K562 (cell line): ENCODE data around the gene TAAR9. TPM values are rescaled to one million over a fixed set of nuclear protein-coding genes. Genes with fewer than 3 reads are reported as not detected.

Source experiments
- ATAC-seq: fragments of 200-7000 bp; cut with Tn5 transposase; 3 replicates; pipeline ENCODE4 v1.9.1; 2020; ENCODE audit warnings: moderate library complexity
- BruUV-seq: library from RNA; stranded (reverse); fragments of 400-500 nt; replicated peaks from 2 replicates; lab custom pipeline; 2021; lab: Mats Ljungman, UMichigan
- CTCF ChIA-PET: fragments of 300-600 bp; formaldehyde crosslinking; extraction: SDS; loops from one replicate; lab custom pipeline; 2021; ENCODE audit warnings: low intra/inter-chr PET ratio; lab: Yijun Ruan, JAX
- POLR2A ChIA-PET: fragments of 300-600, 350-650 bp; sonication (Branson Sonifier 250); formaldehyde crosslinking; extraction: SDS; loops from one replicate; lab custom pipeline; 2021; ENCODE audit warnings: antibody characterized with exemption, inconsistent platforms; lab: Yijun Ruan, JAX
- DNase-seq, 4 experiments: peaks; one replicate each; pipeline versions ENCODE4 v3.0.0 to v3.0.0-alpha.2; 2011 to 2018; ENCODE audit warnings: low spot score in 3 of 4, mixed read lengths in 3 of 4; ENCODE audit errors: extremely low read depth in 1 of 4
- FAIRE-seq: peaks from 2 replicates; lab custom pipeline; 2011; peaks lifted over from hg19 to GRCh38; lab: Jason Lieb, UNC
- H2AFZ ChIP-seq: 2 replicates; pipeline ENCODE4 v1.6.0; 2011; ENCODE audit warnings: low read depth, low read length, control low read depth, inconsistent platforms
- H3K27ac ChIP-seq: fragments of 200-600 bp; 3 replicates; pipeline ENCODE4 v1.8.0; 2011; ENCODE audit warnings: low read depth, mild to moderate bottlenecking, control low read depth, inconsistent platforms, low read length, moderate library complexity, mixed read lengths; ENCODE audit errors: extremely low read depth
- H3K27me3 ChIP-seq, 2 experiments: fragments of 300-600 bp in 1 of 2; 2 replicates in 1 of 2; 3 replicates in 1 of 2; pipeline versions ENCODE4 v1.6.0 to v1.8.0; 2011; ENCODE audit warnings: inconsistent platforms in 2 of 2, low read length in 2 of 2, mild to moderate bottlenecking in 1 of 2, mixed read lengths in 1 of 2, moderate library complexity in 1 of 2; ENCODE audit not compliant: control insufficient read depth in 2 of 2, insufficient read depth in 2 of 2
- H3K36me3 ChIP-seq: fragments of 300-600 bp; 3 replicates; pipeline ENCODE4 v1.8.0; 2011; ENCODE audit warnings: mild to moderate bottlenecking, low read length, inconsistent platforms; ENCODE audit not compliant: control insufficient read depth, insufficient read depth
- H3K4me1 ChIP-seq, 2 experiments: fragments of 200-600 bp in 1 of 2; replicated peaks in 1 of 2; 2 replicates in 1 of 2; 3 replicates in 1 of 2; pipeline versions ENCODE4 v1.5.1 to v1.8.0; 2011; ENCODE audit warnings: inconsistent platforms in 2 of 2, low read length in 2 of 2, mild to moderate bottlenecking in 1 of 2, mixed read lengths in 1 of 2, moderate library complexity in 1 of 2; ENCODE audit not compliant: control insufficient read depth in 2 of 2, insufficient read depth in 2 of 2
- H3K4me2 ChIP-seq: 2 replicates; pipeline ENCODE4 v1.6.1; 2011; ENCODE audit warnings: low read length, control low read depth, inconsistent platforms, mixed read lengths; ENCODE audit not compliant: insufficient read depth
- H3K4me3 ChIP-seq: fragments of 200-600 bp; sonication (generic), shearing (Covaris generic); 2 replicates; pipeline ENCODE4 v1.5.1; 2016; ENCODE audit warnings: control low read depth, inconsistent platforms
- H3K79me2 ChIP-seq: fragments of 200-600 bp; 3 replicates; pipeline ENCODE4 v1.8.0; 2011; ENCODE audit warnings: low read length, inconsistent platforms; ENCODE audit not compliant: control insufficient read depth, insufficient read depth
- H3K9ac ChIP-seq, 2 experiments: 2 replicates each; pipeline versions ENCODE4 v1.6.0 to v1.6.1; 2011; ENCODE audit warnings: low read depth in 2 of 2, low read length in 2 of 2, control low read depth in 1 of 2, inconsistent platforms in 1 of 2, mild to moderate bottlenecking in 1 of 2, mixed read lengths in 1 of 2; ENCODE audit not compliant: insufficient read depth in 1 of 2
- H3K9me1 ChIP-seq: one replicate; pipeline ENCODE4 v1.6.0; 2011; ENCODE audit warnings: inconsistent platforms, mild to moderate bottlenecking, low read length, moderate library complexity; ENCODE audit not compliant: control insufficient read depth, insufficient read depth
- H3K9me3 ChIP-seq: replicated peaks from 2 replicates; pipeline ENCODE4 v1.5.1; 2011; ENCODE audit warnings: low read depth, low read length, inconsistent platforms; ENCODE audit not compliant: control insufficient read depth, insufficient read depth
- H4K20me1 ChIP-seq: replicated peaks from 2 replicates; pipeline ENCODE4 v1.6.1; 2011; ENCODE audit warnings: low read length, inconsistent platforms, mixed read lengths; ENCODE audit not compliant: control insufficient read depth, insufficient read depth
- BDP1 ChIP-seq: IDR thresholded peaks from 3 replicates; pipeline ENCODE4 v1.6.1; 2011; ENCODE audit not compliant: insufficient read length, insufficient read depth
- BMI1 ChIP-seq: fragments of 150-350 bp; IDR thresholded peaks from 2 replicates; pipeline ENCODE4 v1.6.1; 2014; ENCODE audit warnings: low read length
- SIX5 ChIP-seq, 2 experiments: IDR thresholded peaks; 2 replicates each; pipeline ENCODE4 v1.6.1; 2011; ENCODE audit warnings: low read length in 2 of 2, borderline replicate concordance in 1 of 2, low read depth in 1 of 2, mild to moderate bottlenecking in 1 of 2, moderate library complexity in 1 of 2; ENCODE audit not compliant: insufficient read depth in 1 of 2
- TCFL5 ChIP-seq: fragments of 250-450 bp; sonication (Bioruptor Pico); conservative IDR thresholded peaks from 2 replicates; pipeline ENCODE4 v1.6.1; 2021; ENCODE audit warnings: mild to moderate bottlenecking, moderate library complexity, matching md5 sums
- TRIM28 ChIP-seq: fragments of 450-650 bp; IDR thresholded peaks from 2 replicates; pipeline ENCODE4 v1.6.1; 2017
- WGBS: fragments of 100-300 bp; shearing (Covaris generic); methylation state at CpG from one replicate; pipeline ENCODE4 v1.1.6; 2016; ENCODE audit warnings: low coverage, mixed read lengths; ENCODE audit not compliant: insufficient coverage; ENCODE audit errors: missing lambda C conversion rate; 5-methylcytosine and 5-hydroxymethylcytosine counted together
- in situ Hi-C: fragments of 300-500 bp; cut with MboI; formaldehyde crosslinking; loops from 4 replicates; pipeline ENCODE4 v1.15.0; 2018; ENCODE audit warnings: inconsistent platforms, mixed read lengths
- intact Hi-C: fragments of 100-400 bp; cut with micrococcal nuclease; formaldehyde crosslinking; loops from 2 replicates; pipeline ENCODE4 v1.14.2; 2022
- polyA plus RNA-seq, 8 experiments: library from polyadenylated mRNA; depleted of rRNA in 4 of 8; stranded (reverse) in 5 of 8; unstranded in 3 of 8; fragments of >200 nt; fragmentation: Nextera tagmentation in 2 of 8; fragmentation: Illumina TruSeq in 1 of 8; extraction: Ambion mirVana in 2 of 8; extraction: Trizol in 1 of 8; gene quantifications; 2 replicates each; pipeline versions ENCODE4 v1.2.1 to v1.2.3, GENCODE V29; 2011 to 2014; ENCODE audit warnings: inconsistent platforms in 1 of 8, missing spikeins in 1 of 8
- total RNA-seq, 7 experiments: library from RNA; depleted of rRNA in 6 of 7; stranded (reverse); fragments of >200 nt in 6 of 7; fragmentation: Illumina TruSeq in 2 of 7; extraction: Trizol in 2 of 7; gene quantifications; 2 replicates each; pipeline versions ENCODE4 v1.2.1 to v1.2.3, GENCODE V29; 2011 to 2021; ENCODE audit warnings: low replicate concordance in 1 of 7

The TAAR9 gene
- total and polyA plus RNA-seq, 9 of the 15 experiments (the other 6 are each of a cell fraction or from before 2014, with no cell fraction given), result not detected

- no peak for TF ChIP-seq SIX5 (IDR thresholded peaks at IDR 0.05; ENCODE audit: borderline replicate concordance in 1 of 2, insufficient read depth in 1 of 2, low read depth in 1 of 2, low read length in 2 of 2)
- TF ChIP-seq TRIM28, result no peak
- no peak for TF ChIP-seq TCFL5 (CRISPR knock-in tag)
- no peak for TF ChIP-seq BMI1
Observed at GRCh38 chr6:132505158-132505557, 32.9 kb upstream of the TAAR9 start (continued).

- FAIRE-seq (no peak), DNase-seq (no peak), ATAC-seq (no peak)
- TF ChIP-seq BDP1, result no peak
- CTCF ChIA-PET, result no interaction called here
- no peak overlapping the region for H3K9ac ChIP-seq
- no peak overlapping the region for H3K27ac ChIP-seq
- WGBS, result 98% methylated on average over 2 of the region's 2 CpGs
- H2AFZ ChIP-seq, result no peak overlapping the region
- peaks cover 0 to 10% of the 10 kb centered on the region in 2 experiments; a peak in 3 of 5 replicates for H3K4me1 ChIP-seq
- no peak overlapping the region for H3K4me2 ChIP-seq
- H3K79me2 ChIP-seq, result peaks cover 71% of the 10 kb centered on the region
- in situ Hi-C loops, result loop anchor here (25.0 kb wide), 1 partner anchor 1581 kb away; no protein-coding TSS in a partner anchor
- peaks cover 22% of the 10 kb centered on the region for H3K36me3 ChIP-seq
- no TSS peak for BruUV-seq
- POLR2A ChIA-PET, result no interaction called here
- H3K27me3 ChIP-seq, result no peaks in the 10 kb centered on the region
- H3K9me3 ChIP-seq, result no peaks in the 10 kb centered on the region
- no peaks in the 10 kb centered on the region for H3K9me1 ChIP-seq
- H3K4me3 ChIP-seq, result no peak overlapping the region
- intact Hi-C loops, result no loop called here
- H4K20me1 ChIP-seq, result no peaks in the 10 kb centered on the region; the same call in 1 of the 2 replicates
Observed at GRCh38 chr6:132506461-132506860, 31.6 kb upstream of the TAAR9 start.
